HL-60 (cell line): ENCODE measurements around the gene FN3K.

ENCODE experiments used
- GABPA ChIP-seq: IDR thresholded peaks from 2 replicates; pipeline ENCODE4 v1.6.1; 2012; ENCODE audit warnings: low read depth
- POLR2AphosphoS5 ChIP-seq: IDR thresholded peaks from 2 replicates; pipeline ENCODE4 v1.6.1; 2012; ENCODE audit warnings: low read depth
- REST ChIP-seq: IDR thresholded peaks from 2 replicates; pipeline ENCODE4 v1.6.1; 2012; ENCODE audit warnings: low read depth; ENCODE audit not compliant: insufficient replicate concordance
- SPI1 ChIP-seq: IDR thresholded peaks from 2 replicates; pipeline ENCODE4 v1.6.1; 2012; ENCODE audit warnings: low read depth, mild to moderate bottlenecking, borderline replicate concordance
- TF ChIP-seq, protein P1 (sequence below): IDR thresholded peaks from one replicate; pipeline ENCODE4 v1.5.1; 2011; ENCODE audit warnings: low read length, control low read depth, inconsistent platforms; ENCODE audit not compliant: insufficient read depth

- TF ChIP-seq, protein P1, sequence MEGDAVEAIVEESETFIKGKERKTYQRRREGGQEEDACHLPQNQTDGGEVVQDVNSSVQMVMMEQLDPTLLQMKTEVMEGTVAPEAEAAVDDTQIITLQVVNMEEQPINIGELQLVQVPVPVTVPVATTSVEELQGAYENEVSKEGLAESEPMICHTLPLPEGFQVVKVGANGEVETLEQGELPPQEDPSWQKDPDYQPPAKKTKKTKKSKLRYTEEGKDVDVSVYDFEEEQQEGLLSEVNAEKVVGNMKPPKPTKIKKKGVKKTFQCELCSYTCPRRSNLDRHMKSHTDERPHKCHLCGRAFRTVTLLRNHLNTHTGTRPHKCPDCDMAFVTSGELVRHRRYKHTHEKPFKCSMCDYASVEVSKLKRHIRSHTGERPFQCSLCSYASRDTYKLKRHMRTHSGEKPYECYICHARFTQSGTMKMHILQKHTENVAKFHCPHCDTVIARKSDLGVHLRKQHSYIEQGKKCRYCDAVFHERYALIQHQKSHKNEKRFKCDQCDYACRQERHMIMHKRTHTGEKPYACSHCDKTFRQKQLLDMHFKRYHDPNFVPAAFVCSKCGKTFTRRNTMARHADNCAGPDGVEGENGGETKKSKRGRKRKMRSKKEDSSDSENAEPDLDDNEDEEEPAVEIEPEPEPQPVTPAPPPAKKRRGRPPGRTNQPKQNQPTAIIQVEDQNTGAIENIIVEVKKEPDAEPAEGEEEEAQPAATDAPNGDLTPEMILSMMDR, result no peak
- TF ChIP-seq POLR2AphosphoS5, result no peak
- TF ChIP-seq GABPA, result no peak
- TF ChIP-seq REST, result no peak
- TF ChIP-seq SPI1, result no peak
Measured at GRCh38 chr17:82696259-82696658, 39.2 kb upstream of the FN3K start.
